GM21619 (cell line): ENCODE data around the gene DROSHA.

Experiments used
- ATAC-seq: cut with Tn5 transposase; IDR thresholded peaks from one replicate; pipeline ENCODE4 v1.9.1; 2021; ENCODE audit not compliant: unreplicated experiment

The DROSHA gene

DNA sequence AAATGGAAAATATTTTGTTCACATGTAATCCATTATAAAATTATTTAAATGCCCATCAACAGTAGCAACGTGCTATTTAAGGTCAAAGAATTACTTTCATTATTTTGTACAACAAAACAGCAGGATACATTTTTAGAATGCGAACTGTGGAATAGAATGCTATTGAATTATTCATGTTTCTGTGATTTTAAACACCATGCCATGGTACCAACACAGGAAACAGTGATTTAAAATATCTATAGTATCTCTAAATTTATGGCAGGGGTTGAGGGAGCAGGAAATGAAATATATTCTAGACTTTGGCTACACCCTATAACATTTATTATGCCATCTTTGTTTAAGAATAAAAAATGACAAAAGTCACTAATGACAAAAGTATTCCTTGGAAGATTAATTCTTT is 62.4 kb downstream of the DROSHA start:
- no peak for ATAC-seq

DNA sequence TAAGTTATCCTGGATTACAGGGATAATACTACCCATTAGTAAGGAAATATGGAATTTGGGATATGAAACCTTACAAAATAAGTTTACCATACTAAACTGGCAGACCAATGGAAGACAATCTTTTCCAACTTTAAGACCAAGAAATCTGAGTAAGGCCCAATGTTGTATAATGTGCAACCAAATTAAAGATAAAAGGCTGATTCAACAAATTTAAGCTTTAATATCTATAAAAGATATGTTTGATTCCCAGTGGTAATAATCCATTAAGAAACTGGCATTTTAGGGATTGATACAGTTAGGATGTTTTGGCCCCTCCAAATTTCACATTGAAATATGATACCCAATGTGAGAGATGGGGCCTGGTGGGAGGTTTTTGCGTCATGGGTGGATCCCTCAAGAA is 66.6 kb downstream of the DROSHA start:
- no peak for ATAC-seq

DNA sequence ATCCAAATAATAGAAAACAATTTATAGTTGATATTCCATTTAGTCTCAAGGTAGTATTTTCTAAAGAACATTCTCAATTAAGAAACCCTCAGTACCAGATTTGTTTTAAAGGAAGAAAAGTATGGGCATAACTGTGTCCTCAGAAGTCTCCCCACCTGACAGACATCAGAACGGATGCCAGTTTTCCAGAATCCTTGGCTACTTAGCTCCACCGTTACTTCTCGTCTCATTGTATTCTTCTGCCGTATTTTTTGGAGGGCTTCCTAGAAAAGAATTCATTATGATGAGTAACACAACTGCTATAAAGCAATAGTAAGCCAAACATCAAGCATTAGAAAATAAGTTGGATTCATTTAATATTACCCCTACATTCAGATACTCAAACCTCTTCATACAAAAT is 67.8 kb downstream of the DROSHA start:
- ATAC-seq, result no peak

DNA sequence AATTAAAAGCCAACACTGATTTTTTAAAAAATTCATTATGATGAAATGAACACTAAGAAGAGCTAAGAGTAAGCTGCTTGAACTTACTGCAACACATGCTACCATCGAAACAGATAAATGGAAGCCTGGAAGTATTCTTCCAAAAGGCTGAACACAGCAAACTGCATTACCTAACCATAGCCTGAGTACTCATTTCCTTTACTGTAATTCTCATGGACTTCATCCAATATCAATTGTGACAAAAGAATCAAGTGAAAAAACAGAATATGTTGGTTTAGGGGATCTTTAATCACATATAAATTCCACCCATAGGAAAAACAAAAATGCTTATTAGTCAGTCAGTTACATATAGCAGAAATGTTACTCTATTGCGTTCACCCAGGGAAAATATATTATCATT is 68.5 kb downstream of the DROSHA start:
- no peak for ATAC-seq

DNA sequence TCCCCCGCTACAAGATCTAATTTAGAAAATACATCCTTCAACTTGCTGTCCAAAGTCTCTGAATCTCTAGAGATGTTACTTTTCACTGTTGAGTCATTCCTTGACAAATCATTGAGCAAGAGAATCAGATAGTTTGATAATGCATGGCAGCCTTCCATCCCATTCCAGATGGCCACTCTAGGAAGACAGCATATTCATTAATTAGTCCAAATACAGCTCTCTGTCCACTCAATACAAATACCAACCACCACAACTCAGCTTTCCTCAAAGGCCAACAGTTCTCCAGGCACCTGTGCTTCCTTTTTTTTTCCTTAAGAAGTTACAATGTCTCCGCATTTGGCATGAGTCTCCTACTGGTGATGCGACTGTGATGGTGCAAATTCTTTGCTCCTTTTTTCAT is 72.3 kb downstream of the DROSHA start:
- no peak for ATAC-seq

DNA sequence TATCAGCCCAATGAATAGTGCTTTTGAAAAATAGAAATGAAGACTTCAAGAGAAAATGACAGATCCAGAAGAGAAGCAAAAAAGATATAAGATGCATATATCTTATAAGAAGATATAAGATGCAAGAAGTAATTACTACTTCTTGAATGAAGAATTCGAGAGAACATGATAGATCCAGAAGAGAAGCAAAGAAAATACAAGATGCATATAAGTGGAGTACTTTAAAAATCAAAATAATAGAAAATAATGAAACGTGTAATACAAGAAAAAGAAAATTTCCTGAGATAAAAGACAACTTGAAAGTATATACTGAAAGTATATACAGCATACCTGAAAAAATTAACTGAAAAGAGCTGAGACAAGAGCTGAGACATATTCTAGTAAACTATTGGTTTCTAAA is 76.7 kb downstream of the DROSHA start:
- no peak for ATAC-seq

DNA sequence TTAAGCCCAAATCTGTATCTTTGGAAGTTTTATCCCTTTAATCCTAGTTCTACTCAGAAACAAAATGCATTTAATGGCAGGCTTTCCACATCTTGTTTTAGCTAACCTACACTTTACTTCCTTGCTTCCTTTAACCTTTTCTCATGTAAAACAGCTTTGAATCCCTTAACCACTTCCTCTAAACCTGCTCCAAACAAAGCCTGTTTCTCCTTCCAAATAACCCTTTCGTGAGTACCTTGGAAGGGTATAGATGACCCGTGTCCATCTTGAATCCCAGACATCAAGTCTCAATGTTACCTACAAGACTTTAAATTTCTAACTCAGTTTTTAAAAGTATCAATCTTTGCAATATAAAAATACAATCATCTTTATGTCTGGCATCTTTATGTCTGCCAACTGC is 78.4 kb downstream of the DROSHA start:
- no peak for ATAC-seq

DNA sequence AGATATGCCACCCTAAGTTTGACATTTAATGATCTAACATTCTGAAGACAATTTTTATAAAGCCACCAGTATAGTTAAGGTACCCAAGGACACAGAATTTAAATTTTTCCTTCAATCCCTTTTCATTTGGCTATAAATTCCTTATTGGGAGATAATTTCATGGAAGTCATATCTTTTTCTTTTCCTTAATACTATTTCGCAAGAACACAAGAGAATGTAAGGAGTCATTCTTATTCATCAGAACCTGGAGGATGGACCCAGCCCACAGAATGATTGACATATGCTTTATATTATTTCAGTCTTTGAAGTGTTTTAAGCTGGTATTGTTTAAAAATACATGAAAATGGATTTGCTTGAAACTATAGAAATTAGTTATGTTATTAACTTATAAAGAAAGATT is 79.6 kb downstream of the DROSHA start:
- ATAC-seq, result no peak

DNA sequence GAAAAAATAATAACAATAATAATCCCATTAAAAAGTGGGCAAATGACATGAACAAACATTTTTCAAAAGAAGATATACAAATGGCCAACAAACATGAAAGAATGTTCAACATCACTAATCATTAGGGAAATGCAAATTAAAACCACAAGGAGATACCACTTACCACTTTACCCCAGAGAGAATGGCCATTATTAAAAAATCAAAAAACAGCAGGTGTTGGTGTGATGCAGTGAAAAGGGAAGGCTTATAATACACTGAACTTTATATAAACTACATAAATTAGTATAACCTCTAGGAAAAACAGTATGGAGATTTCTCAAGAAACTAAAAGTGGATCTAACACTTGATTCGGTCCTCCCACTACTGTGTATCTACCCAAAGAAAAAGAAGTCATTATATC is 81.9 kb downstream of the DROSHA start:
- no peak for ATAC-seq

DNA sequence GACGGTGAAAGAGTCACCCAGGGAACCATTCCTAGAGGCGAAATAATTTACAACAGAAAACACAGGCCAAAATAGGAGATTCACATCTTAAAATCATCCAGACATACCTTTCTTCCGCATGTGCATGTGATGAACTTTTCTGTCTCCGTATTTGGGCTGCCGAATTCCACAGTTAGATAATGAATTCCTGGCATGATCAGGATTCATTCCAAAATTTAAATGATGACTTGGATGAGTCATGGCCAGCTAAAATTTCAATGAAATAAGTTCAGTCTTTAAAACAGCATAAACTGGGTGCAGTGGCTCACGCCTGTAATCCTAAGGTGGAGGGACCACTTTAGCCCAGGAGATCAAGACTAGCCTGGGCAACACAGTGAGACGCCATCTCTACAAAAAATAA is 82.7 kb downstream of the DROSHA start:
- ATAC-seq, result no peak

DNA sequence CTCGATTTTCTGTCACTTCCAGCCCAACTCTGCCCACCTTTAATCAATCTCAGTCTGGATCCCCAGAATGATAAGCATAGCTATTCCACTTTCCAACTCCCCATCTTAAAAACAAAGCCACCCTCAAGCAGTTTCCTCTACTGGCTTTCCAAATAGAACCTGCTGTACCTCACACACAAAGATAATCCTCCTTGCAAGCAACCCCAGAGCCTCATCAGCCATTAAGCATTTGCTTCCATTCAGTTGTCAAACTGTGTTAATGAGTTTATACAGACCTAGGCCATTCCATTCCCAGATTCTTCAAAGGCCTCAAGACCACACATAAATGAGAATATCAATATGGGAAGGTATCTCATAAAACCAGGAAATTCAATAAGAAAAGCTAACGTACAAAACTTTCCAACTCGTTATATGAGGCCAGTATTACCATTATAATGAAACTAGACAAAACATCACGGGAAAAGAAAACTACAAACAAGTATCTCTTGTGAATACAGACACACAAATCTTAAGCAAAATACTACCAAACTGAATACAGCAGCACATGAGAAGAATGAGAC is 86.8 kb downstream of the DROSHA start:
- ATAC-seq, result no peak

DNA sequence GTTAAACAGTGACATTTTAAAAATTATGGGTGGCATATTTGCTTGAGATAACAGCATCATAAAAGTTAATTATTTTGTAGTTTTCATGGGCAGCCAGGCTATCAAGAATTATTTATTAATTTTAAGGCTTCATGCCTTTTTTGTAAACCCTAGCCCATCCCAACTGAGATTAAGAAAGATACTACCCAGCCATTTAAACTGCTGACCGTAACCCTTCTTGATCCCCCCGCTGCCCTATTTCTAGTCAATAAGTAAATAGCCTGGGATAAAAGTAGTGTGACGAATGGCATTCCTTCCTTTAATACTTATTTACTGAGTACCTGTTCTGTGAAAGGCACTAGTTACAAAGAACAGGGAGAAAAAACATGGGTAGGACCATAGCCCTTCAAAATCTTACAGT is 88.3 kb downstream of the DROSHA start:
- no peak for ATAC-seq

DNA sequence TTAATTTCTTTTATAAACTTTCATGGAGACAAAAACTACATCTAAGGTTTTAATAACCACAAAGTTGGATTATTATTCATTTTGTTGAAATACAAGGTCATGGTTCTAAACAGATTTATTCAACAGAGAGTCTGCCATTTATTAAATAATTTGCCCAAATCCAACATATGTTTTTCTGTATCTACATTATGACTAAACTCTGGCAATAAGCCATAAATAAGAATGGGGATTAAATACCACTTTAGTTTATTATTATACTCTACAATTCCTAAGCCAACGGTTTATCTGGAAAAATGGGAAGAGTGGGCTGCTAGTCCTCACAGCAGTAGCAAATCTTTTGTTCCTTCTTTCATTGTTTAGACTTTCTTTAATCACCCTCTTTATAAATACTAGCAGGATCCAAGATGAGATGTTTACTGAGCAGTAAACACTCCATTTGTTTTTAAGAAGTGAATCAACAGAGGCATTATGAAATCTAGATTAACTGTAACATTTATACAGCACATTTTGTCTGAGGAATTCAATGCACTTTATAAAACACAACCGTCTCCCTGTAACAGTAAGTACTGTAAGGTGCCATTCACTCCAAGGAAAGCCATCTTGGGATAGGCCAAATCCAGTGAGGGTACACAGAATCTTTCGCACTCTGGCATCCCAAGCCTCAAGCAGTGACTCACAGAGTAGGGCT is 89.7 kb downstream of the DROSHA start:
- ATAC-seq, result no peak

DNA sequence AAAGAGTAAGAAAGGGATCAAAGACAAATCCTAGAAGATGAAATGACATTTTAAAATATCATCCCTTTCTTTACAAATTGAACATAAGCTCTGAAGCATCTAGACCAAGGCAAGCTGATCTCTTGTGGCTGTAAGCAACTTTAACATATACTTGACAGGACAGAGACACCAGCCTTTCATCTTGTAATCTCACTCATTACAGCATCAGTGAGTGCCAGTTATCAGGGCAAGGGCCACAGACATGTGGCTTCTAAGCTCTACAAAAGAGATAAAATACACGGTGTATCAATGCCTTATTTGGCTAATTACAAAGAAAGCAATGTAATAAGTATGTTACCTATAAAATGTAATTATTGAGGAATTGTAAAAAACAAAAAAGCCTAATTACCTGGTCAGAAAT is 95.0 kb downstream of the DROSHA start:
- ATAC-seq, result no peak

DNA sequence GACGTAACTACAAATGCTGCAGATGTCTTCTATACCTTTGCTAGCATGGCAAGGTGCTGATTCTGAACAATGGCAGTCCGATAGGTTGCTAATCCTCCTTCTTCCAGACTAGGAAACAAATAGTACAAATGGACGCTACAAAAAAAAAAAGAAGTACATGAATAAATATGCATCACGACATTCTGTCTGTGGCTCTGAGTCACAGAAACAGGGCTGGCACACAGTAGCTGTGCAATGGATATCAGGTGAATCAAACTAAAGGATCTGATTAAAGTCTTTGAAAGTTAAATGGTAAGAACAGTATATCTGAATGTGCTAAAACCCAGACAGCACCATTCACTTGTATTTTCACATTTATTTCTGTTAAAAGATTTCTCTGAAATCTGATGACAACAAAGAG is 96.2 kb downstream of the DROSHA start:
- ATAC-seq, result no peak

DNA sequence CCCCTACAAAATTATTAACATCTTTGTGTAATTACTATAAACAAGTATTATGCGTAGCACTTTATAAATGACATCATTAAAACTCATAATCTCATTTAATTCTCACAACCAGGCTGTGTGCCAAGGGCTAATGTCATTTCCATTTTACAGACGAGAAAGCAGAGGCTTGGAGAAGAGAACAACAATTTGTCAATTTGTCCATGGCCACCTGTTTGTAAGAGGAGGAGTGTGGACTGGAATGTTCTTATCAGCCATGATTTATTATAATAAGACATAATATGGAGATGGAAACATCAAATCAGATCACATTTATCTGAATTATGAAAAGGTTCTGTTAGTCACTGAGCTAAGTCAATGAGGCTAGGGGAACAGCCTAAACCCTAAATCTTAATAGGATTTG is 97.0 kb downstream of the DROSHA start:
- no peak for ATAC-seq

DNA sequence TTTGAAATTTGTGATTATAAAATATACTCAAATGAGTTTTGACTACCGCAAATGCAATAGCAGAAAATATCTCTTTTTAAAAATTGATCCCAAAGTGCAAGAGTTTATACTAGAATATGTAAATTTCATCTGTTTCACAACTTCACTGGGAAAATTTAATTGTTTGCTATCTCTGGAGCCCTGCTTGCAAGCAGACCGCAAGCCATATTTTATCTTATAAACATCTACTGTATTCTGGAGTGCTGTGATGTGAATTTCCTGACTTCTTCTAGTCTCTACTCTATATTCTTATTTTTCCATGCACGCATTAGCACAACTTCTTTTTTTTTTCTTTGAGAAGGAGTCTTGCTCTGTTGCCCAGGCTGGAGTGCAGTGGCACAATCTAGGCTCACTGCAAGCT is 98.7 kb downstream of the DROSHA start:
- ATAC-seq, result no peak

DNA sequence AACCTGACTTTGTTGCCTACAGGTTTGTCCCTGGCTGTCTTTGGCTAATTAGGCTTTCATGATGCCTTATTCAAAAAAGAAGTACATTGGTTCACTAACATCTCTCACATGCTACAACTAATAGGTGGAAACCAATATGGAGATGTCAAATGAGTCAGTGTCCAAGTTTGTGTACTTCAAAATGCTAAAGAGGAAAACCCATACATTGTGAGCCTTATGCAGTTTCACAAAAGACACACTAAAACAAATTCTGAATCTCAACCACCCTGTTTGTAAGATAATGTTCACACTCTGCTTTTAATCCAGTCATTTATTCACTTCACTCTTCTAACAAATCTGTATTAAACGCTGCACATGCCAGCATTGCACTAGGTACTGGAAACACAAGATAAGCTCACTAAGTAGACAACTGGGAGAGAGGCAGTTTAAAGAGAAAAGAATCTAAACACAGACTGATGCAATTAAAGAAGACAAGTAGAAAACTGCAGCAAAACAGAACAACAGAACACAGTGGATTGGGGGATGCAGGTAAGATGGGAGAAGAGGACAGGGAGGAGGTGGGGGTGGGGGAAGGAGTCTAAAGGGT is 104.1 kb downstream of the DROSHA start:
- no peak for ATAC-seq

DNA sequence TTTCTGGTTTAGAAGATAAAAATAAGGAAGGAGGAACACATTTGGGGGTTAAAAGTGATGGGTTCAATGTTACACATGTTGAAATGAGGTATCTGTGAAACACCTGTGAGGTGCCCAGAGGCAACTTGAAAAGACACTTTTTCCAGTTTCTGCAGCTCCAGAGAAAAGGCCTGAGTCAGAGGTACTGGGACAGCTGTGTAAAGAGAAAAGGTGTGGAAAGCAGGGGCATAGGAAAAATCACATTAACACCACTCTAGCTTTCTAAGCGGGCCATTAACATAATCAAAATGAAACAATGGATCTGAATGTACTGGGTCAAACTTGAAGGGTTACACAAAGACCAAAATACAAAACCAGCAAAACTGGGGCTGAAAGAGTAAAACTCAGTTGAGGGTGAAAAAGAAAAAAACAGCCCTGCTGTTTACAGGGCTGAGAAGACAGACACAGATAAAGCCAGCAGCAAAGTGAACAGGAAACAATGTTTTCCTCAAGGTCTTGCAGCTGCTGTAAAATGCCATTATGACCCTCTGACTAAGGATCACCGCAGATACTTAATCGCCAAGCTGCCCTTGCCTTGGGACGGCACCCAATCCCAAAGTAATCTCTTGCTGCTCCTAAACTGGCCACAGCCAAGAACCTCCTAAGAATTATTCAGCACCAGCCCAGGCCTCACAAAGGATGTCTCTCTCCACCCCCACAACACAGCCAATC is 104.7 kb downstream of the DROSHA start:
- ATAC-seq, result no peak

DNA sequence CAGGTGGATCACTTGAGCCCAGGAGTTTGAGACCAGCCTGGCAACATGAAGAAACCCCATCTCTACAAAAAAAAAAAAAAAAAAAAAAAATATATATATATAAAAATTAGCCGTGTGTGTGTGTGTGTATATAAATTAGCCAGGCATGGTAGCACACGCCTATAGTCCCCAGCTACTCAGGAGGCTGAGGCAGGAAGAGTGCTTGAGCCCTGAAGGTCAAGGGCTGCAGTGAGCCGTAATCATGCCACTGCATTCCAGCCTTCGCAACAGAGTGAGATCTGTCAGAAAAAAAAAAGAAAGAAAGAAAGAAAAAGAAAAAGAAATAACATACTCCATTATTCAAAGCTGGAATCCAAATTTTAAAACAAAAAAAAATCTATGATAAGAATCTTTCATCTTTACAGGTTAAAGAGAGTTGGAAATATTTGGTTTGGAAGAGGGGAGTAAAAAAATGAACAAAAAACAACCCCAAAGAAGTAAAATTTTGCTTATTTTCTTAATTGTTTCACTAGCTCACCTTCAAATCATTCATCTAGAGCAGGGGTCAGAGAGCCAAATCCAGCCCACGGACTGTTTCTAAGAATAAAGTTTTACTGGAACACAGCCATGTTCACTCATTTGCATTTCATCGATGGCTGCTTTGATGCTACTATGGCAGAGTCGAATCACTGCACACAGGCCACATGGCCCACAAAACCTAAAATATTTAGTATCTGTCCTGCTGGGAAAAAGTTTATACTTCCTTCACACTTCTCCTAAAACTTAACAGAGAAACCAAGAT is 109.9 kb downstream of the DROSHA start:
- no peak for ATAC-seq

DNA sequence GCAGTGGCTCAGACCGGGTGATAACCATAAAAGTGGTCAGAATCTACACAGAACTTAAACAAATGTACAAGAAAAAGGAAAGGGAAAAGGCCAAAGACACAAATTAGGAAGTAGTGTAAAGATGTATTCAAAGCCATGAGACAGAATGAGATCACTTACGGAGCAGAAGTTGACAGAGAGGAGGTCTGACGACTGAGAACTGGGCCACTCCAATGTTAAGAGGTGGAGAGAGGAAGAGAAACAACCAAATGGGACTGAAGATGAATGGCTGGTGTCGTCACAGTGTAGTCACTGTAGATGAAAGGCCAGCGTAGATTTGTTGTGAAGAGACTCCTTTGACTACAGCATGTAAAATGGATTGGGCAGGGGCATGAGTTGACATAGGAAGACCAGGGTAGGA is 114.4 kb downstream of the DROSHA start:
- no peak for ATAC-seq

DNA sequence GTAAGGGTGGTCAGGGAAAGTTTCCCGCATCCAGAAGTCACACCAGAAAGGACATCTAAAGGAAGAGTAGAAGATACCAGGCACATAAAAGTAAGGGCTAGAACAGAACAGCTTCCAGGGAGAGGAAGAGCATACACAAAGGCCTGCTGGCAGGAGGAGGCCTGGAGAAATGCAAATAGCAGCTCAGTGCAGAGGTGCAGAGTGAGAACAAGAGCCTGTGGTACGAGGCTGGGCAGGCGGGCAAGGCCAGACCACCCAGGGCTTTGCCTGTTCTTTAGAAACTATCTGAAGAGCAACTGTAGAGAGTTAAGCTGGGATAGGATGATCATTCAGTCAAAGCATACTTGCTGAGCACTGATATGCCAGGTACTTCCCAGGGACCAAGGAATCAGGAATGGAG is 115.3 kb downstream of the DROSHA start:
- ATAC-seq, result no peak
